Measurements from ENCODE around the gene ASAP2. TPM values are rescaled to one million over a fixed set of nuclear protein-coding genes. Genes with fewer than 3 reads are reported as not detected.

The ASAP2 gene
- total RNA-seq, 1 donor from 2014 or later = 24.3 TPM

DNA sequence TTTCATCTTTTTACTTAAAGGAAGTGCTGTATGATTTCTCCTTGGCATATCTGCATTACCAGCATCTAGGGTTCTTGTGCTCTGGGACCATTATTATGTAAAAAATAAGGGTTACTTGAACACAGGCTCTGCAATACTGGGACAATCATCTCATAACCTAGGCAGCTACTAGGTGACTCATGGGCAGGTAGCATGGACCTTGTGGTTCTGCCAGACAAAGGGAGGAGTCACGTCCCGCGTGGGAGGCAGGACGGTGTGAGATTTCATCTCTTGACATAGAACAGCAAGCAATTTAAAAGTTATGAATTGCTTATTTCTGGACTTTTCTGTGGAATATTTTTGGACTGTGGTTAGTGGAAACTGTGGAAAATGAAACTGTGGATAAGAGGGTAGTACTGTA lies 34.1 kb downstream of the ASAP2 start:
- intact Hi-C loops (cut with DNase I) = no loop called here
- H3K27ac ChIP-seq = no peak overlapping the region
- no peak overlapping the region for H3K4me3 ChIP-seq
- ATAC-seq = no peak
- no peaks in the 10 kb centered on the region for H3K9me3 ChIP-seq
- no peaks in the 10 kb centered on the region for H3K36me3 ChIP-seq
- H3K4me1 ChIP-seq = peaks cover 55% of the 10 kb centered on the region
- H3K27me3 ChIP-seq (ENCODE audit: low read depth) = no peaks in the 10 kb centered on the region
- no peak for DNase-seq
- TF ChIP-seq CTCF (IDR thresholded peaks at IDR 0.05) = no peak

DNA sequence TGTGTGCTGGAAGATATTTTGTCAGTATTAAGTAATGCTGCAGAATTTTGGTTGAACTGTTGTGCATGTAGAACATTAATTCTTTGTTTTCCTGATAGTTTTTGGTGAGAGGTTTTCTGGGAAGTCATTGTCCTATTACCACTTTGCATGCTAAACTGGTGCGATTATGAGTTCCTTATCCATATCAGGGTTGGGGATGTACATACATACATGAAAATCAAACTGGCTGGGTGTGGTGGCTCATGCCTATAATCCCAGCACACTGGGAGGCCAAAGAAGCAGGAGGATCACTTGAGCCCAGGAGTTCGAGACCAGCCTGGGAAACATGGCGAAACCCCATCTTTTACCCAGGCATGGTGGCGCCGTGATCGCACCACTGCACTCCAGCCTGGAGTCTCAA lies 34.6 kb downstream of the ASAP2 start:
- intact Hi-C loops (cut with DNase I) = no loop called here
- peaks cover 50% of the 10 kb centered on the region for H3K4me1 ChIP-seq
- H3K36me3 ChIP-seq = no peaks in the 10 kb centered on the region
- no peak for TF ChIP-seq CTCF (IDR thresholded peaks at IDR 0.05)
- no peak overlapping the region for H3K27ac ChIP-seq
- ATAC-seq (no peak), DNase-seq (no peak)
- no peaks in the 10 kb centered on the region for H3K27me3 ChIP-seq (ENCODE audit: low read depth)
- H3K9me3 ChIP-seq = no peaks in the 10 kb centered on the region
- H3K4me3 ChIP-seq = no peak overlapping the region

- peaks cover 50% of the 10 kb centered on the region for H3K4me1 ChIP-seq
- intact Hi-C loops (cut with DNase I) = no loop called here
- no peak for ATAC-seq
These were observed 36.7 kb downstream of the ASAP2 start for GRCh38 chr2:9243357-9243756.

DNA sequence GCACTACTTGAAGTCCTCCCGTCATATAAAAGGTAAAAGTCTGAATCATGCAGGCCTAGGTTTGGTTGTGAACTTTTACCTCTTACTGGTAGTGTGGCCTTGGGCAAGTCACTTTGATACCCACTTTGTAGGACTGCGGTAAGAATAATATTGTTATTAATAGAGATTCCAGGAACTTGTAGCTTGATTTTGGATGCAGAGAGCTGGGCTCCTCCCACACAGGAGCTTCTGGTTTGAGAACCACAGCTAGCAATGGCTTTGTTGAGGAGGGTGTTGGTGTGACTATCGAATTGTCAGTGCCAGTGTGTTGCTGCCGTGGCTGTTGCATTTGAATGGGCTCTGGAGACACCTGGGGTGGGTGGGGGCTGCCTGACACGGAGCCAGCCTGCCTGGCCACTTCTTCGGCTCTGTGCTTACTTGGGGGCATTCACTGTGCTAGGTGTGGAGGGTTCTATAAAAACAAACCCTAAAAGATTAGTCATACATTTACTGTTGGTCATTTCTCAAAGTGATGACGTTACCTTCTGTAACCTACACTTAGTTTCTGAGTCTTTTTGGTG lies 38.5 kb downstream of the ASAP2 start:
- intact Hi-C loops (cut with DNase I) = no loop called here

More at GRCh38 chr2:9243357-9243756, 36.7 kb downstream of the ASAP2 start:
- H3K27me3 ChIP-seq (ENCODE audit: low read depth) = no peaks in the 10 kb centered on the region
- no peak overlapping the region for H3K4me3 ChIP-seq
- H3K36me3 ChIP-seq = no peaks in the 10 kb centered on the region
- H3K9me3 ChIP-seq = no peaks in the 10 kb centered on the region
- no peak for DNase-seq
- TF ChIP-seq CTCF (IDR thresholded peaks at IDR 0.05) = no peak
- no peak overlapping the region for H3K27ac ChIP-seq

GRCh38 chr2:9247177-9247576 lies 40.6 kb downstream of the ASAP2 start:
- intact Hi-C loops (cut with DNase I) = no loop called here
- TF ChIP-seq CTCF (IDR thresholded peaks at IDR 0.05) = no peak
- no peak overlapping the region for H3K27ac ChIP-seq
- DNase-seq = no peak
- H3K9me3 ChIP-seq = no peaks in the 10 kb centered on the region
- no peaks in the 10 kb centered on the region for H3K27me3 ChIP-seq (ENCODE audit: low read depth)
- H3K4me1 ChIP-seq = peaks cover 63% of the 10 kb centered on the region
- ATAC-seq = no peak
- H3K36me3 ChIP-seq = no peaks in the 10 kb centered on the region
- no peak overlapping the region for H3K4me3 ChIP-seq

More for the DNA sequence above, 38.5 kb downstream of the ASAP2 start:
- peaks cover 56% of the 10 kb centered on the region for H3K4me1 ChIP-seq
- no peak overlapping the region for H3K27ac ChIP-seq
- H3K9me3 ChIP-seq = no peaks in the 10 kb centered on the region
- no peak for TF ChIP-seq CTCF (IDR thresholded peaks at IDR 0.05)
- ATAC-seq = no peak
- no peaks in the 10 kb centered on the region for H3K27me3 ChIP-seq (ENCODE audit: low read depth)
- no peaks in the 10 kb centered on the region for H3K36me3 ChIP-seq
- no peak overlapping the region for H3K4me3 ChIP-seq
- DNase-seq = no peak
